Measurements from ENCODE around the gene CYP27C1.

CYP27C1 gene

DNA sequence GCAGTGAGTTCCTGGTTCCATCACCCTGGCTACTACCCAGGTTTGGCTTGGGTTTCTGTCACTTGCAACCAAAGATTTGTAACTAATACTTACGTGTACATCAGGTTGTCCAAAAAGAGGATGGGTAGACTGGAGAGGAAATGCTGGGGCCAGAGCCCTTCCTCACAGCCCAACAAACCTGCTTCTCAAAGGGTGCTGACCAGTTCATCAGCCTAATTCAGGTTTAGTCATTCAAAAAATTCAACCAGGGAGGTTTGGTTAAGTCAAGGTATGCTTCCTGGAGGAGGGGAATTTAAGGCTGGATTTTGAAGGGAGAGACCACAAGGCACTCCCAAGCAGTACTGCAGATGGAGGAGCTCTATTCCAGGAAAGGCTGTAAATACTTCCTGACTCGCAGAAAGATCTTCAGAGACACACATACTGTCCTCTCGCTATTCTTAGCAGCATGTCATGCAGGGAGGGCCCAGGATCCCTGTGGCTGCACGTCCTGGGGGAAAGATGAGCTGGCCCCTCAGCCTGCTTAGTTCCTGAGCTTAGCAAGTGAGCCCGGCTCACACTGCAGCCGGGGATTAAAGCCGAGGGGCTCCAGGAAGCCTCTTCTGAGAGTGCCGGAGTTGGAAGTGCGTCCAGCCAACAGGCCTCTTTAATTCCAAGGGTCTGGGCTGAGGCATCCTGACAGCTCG lies 73.1 kb downstream of the CYP27C1 start:
- DNase-seq: peak; percentile 59

- peak; percentile 43 for DNase-seq
These were observed 73.9 kb downstream of the CYP27C1 start for GRCh38 chr2:127146071-127146725.

- DNase-seq: peak; percentile 26
These were observed 74.7 kb downstream of the CYP27C1 start for GRCh38 chr2:127145280-127145895.

- DNase-seq: peak; percentile 79
These were observed 76.0 kb downstream of the CYP27C1 start for GRCh38 chr2:127143841-127144782.

DNA sequence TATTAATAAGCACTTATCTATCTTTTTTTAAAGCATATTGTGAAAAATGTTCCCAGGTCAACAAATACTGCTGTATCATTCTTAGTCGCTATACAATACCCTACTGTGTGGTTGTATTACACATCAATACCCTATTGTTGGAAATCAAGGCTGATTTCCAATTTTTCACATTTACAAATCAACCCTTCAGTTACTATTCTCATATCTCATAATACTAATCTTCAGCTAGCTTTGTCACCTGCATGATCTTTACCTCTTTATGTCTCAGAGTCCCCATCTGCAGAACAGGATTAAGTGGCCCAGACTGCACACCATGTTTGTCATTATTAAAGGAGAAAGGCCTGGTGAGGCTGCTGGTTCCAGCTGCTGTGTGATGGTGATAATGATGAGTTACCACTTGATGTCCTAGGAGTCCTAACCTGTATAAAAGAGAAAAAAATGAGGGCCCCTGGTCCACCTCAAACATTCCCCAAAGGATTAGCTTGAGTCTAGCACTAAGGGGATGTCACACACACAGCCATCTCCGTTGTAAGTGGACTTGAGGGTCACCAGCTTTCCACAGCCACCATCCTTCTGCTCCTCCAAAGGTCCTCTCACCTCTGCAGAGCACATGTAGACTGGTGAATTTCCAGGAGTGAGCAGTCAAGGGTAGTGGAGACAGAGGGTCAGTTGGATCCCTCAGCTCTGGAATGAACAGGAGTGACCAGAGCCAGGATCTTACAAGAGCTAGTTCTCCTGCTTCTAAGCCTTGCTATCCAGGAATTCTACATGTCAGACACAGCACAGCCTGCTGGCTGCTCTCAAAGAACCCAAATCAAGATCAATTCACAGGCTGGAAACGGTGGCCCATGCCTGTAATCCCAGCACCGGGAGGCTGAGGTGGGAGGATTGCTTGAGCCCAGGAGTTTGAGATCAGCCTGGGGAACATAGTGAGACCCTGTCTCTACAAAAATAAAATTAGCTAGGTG lies 77.2 kb downstream of the CYP27C1 start:
- DNase-seq: peak; percentile 54

GRCh38 chr2:127140538-127140937 lies 79.6 kb downstream of the CYP27C1 start:
- no peak for DNase-seq

DNA sequence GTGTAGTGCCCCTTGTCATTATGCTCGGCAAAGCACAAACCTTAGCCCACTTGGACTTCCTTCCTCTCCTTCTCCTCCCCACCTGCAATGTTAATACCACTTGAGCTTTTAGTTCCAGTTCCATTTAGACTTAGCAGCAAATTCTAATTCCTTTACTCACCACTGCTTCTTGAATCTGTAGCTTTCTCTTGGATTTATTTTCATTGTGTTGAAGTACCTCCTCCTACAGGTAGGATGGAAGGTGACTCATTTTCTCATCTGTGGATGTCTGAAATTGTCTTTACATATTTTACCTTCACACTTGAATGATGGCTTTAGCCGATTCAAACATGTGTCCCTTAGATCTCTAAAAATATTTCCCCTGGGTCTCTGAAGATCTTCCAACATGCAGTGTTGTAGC lies 80.3 kb downstream of the CYP27C1 start:
- DNase-seq: no peak

GRCh38 chr2:127138281-127138680 lies 81.8 kb downstream of the CYP27C1 start:
- no peak for DNase-seq

- DNase-seq: no peak
These were observed 82.4 kb downstream of the CYP27C1 start for GRCh38 chr2:127137741-127138140.

DNA sequence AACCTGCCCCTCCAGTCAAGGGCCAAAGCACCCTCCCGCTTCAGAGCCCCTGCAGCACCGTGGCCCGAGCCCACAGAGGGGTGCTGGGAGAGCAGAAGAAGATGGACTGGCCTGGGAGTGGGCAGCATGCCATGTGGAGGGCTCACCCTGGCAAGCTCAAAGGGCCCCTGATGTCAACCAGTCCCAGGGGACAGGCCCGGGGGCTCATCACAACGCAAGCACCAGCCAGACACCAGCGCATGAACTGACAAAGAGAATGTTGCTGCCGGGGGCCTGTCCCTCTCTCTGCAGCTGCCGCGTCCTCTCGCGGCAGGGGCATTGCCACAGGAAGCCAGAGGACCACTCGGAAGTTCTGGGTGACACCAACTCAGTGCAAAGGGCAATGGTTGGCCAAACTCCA lies 82.9 kb downstream of the CYP27C1 start:
- no peak for DNase-seq

DNA sequence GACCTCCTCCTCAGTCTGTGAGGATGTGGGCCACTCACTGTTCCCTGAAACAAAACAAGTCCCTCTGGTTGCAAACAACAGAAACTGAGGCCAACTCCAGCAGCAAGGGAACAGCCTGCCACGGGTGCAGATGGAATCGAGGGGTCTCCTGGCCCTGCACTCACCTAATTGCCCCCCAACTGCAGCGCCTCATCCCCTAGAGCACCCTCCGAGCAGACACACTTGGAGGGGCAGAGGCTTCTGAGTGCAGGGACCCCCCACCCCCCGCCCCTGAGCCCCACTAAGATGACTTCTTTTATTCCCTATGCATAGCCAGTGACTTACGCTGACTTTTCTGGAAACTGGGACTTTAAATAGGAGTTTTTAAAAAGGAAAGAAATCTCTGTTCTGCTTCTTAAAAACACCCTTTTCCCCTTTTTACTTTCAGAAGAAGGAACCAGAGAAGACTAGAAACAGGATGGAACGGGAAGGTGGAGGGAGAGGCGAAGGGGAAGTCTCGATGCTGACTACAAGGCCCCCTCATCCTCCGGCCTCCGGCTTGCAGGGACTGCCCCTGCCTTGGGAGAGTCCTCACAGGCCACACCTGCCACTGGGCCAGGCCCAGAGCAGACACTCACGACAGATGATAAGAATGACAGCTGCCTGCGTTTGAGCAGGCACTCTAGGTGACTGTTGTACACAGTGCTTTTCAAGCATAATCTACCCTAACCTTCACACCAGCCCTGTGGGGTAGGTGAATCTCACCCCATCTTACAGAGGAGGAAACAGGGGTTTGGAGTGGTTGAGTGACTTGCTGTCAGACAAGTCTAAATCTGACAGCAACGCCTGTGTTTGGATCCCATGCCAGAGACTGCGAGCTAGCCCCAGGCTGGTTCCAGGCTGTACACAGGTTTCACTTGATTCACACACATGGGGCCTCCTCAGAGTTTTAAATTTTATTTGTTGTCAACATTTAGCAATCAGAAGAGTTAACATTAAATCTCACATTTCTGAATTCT lies 85.0 kb downstream of the CYP27C1 start:
- DNase-seq: peak; percentile 69

- DNase-seq: no peak
These were observed 85.9 kb downstream of the CYP27C1 start for GRCh38 chr2:127134235-127134634.
